SK-N-SH (cell line): ENCODE results near the gene EXOC4. TPM values are rescaled to one million over a fixed set of nuclear protein-coding genes. Genes with fewer than 3 reads are reported as not detected.
"Not testable (repeated sequence)": the region's sequence is repeated elsewhere in the genome, so short reads cannot be mapped to it uniquely, and the experiment has no call there.

ENCODE experiments used
- CTCF ChIA-PET: fragments of 300-600, 350-600 bp; formaldehyde crosslinking; extraction: SDS; loops from one replicate; lab custom pipeline; 2021; lab: Yijun Ruan, JAX
- POLR2A ChIA-PET: fragments of 350-600 bp; sonication (Branson Sonifier 250); formaldehyde crosslinking; extraction: SDS; loops from one replicate; lab custom pipeline; 2020; ENCODE audit warnings: antibody characterized with exemption, inconsistent platforms; lab: Yijun Ruan, JAX
- DNase-seq: peaks from one replicate; pipeline ENCODE4 v3.0.0; 2012
- H2AFZ ChIP-seq: fragments of 200-600 bp; sonication (generic); 2 replicates; pipeline ENCODE4 v1.8.1; 2016; ENCODE audit warnings: antibody characterized with exemption, mild to moderate bottlenecking, low read depth
- H3F3A ChIP-seq: fragments of 200-600 bp; sonication (generic); replicated peaks from 2 replicates; pipeline ENCODE3; 2016; ENCODE audit warnings: antibody characterized with exemption, mild to moderate bottlenecking; ENCODE audit not compliant: insufficient read depth
- H3K27ac ChIP-seq, 2 experiments: fragments of 200-500 bp in 1 of 2; fragments of 200-600 bp in 1 of 2; sonication (Bioruptor generic) in 1 of 2; sonication (generic), shearing (Covaris generic) in 1 of 2; 2 replicates each; pipeline versions ENCODE4 v1.5.1 to v1.6.1; 2014 to 2016; ENCODE audit warnings: low read depth in 2 of 2, inconsistent platforms in 1 of 2, low read length in 1 of 2, mild to moderate bottlenecking in 1 of 2, mixed read lengths in 1 of 2
- H3K27me3 ChIP-seq: fragments of 200-600 bp; sonication (generic), shearing (Covaris generic); 2 replicates; pipeline ENCODE4 v1.6.1; 2016; ENCODE audit warnings: mixed run types; ENCODE audit not compliant: insufficient read depth
- H3K36me3 ChIP-seq, 2 experiments: fragments of 200-500 bp in 1 of 2; fragments of 200-600 bp in 1 of 2; sonication (Bioruptor generic) in 1 of 2; sonication (generic) in 1 of 2; replicated peaks in 1 of 2; 2 replicates each; pipeline versions ENCODE3 to v1.5.1; 2014 to 2016; ENCODE audit warnings: low read length in 1 of 2, mild to moderate bottlenecking in 1 of 2; ENCODE audit not compliant: insufficient read depth in 2 of 2, control insufficient read depth in 1 of 2
- H3K4me1 ChIP-seq, 2 experiments: fragments of 200-500 bp in 1 of 2; fragments of 200-600 bp in 1 of 2; sonication (Bioruptor generic) in 1 of 2; sonication (generic), shearing (Covaris generic) in 1 of 2; 2 replicates each; pipeline versions ENCODE4 v1.5.1 to v1.6.1; 2014 to 2016; ENCODE audit warnings: low read depth in 1 of 2, low read length in 1 of 2, mixed run types in 1 of 2; ENCODE audit not compliant: insufficient read depth in 2 of 2, control insufficient read depth in 1 of 2
- H3K4me2 ChIP-seq: fragments of 200-600 bp; sonication (generic), shearing (Covaris generic); 2 replicates; pipeline ENCODE4 v1.6.1; 2017; ENCODE audit warnings: mixed run types
- H3K4me3 ChIP-seq, 2 experiments: fragments of 200-500 bp in 1 of 2; fragments of 200-600 bp in 1 of 2; sonication (Bioruptor generic) in 1 of 2; sonication (generic), shearing (Covaris generic) in 1 of 2; 2 replicates each; pipeline versions ENCODE4 v1.5.1 to v1.8.1; 2014 to 2016; ENCODE audit warnings: low read depth in 2 of 2, inconsistent platforms in 1 of 2, low read length in 1 of 2, mild to moderate bottlenecking in 1 of 2, mixed read lengths in 1 of 2, moderate library complexity in 1 of 2
- H3K79me2 ChIP-seq: fragments of 200-600 bp; sonication (generic); 2 replicates; pipeline ENCODE4 v1.8.1; 2017; ENCODE audit warnings: mild to moderate bottlenecking; ENCODE audit not compliant: insufficient read depth
- H3K9ac ChIP-seq: fragments of 200-600 bp; sonication (generic); 2 replicates; pipeline ENCODE4 v1.6.1; 2017; ENCODE audit warnings: mixed run types
- H3K9me2 ChIP-seq: fragments of 200-600 bp; sonication (generic); 2 replicates; pipeline ENCODE4 v1.6.1; 2017; ENCODE audit warnings: mixed run types
- H3K9me3 ChIP-seq: fragments of 200-600 bp; sonication (generic); 2 replicates; pipeline ENCODE4 v1.6.1; 2017; ENCODE audit warnings: mixed run types, mild to moderate bottlenecking, moderate library complexity
- H4K20me1 ChIP-seq: fragments of 200-600 bp; sonication (generic); 2 replicates; pipeline ENCODE4 v1.6.1; 2017; ENCODE audit warnings: mild to moderate bottlenecking, mixed run types; ENCODE audit not compliant: insufficient read depth
- CHD2 ChIP-seq: fragments of 150-350 bp; IDR thresholded peaks from 2 replicates; pipeline ENCODE4 v1.6.1; 2018; ENCODE audit warnings: low read length; ENCODE audit not compliant: partially characterized antibody
- EP300 ChIP-seq, 2 experiments: IDR thresholded peaks; 2 replicates each; pipeline versions ENCODE4 v1.4.0 to v1.6.1; 2012; ENCODE audit warnings: borderline replicate concordance in 1 of 2, low read depth in 1 of 2, low read length in 1 of 2
- GABPA ChIP-seq: IDR thresholded peaks from 2 replicates; pipeline ENCODE4 v1.4.0; 2012; ENCODE audit warnings: low read depth, mild to moderate bottlenecking
- GATA2 ChIP-seq: sonication (generic); formaldehyde crosslinking; IDR thresholded peaks from 2 replicates; pipeline ENCODE4 v1.5.0; 2020; ENCODE audit warnings: mild to moderate bottlenecking, missing genetic modification reagents
- MXI1 ChIP-seq: IDR thresholded peaks from 2 replicates; pipeline ENCODE4 v1.6.1; 2012; ENCODE audit warnings: mild to moderate bottlenecking, low read depth, low read length, improper control_type of control experiment
- NFIC ChIP-seq: IDR thresholded peaks from 2 replicates; pipeline ENCODE4 v1.4.0; 2012; ENCODE audit warnings: borderline replicate concordance
- NRF1 ChIP-seq: IDR thresholded peaks from 2 replicates; pipeline ENCODE4 v1.6.1; 2012; ENCODE audit warnings: low read depth, mild to moderate bottlenecking, low read length
- PBX3 ChIP-seq: IDR thresholded peaks from 2 replicates; pipeline ENCODE4; 2012
- POLR2AphosphoS5 ChIP-seq: IDR thresholded peaks from 2 replicates; pipeline ENCODE4 v1.6.1; 2012; ENCODE audit warnings: low read depth, low read length
- RFX5 ChIP-seq: IDR thresholded peaks from 2 replicates; pipeline ENCODE4 v1.6.1; 2012; ENCODE audit warnings: mild to moderate bottlenecking, improper control_type of control experiment, low read length
- RXRA ChIP-seq: IDR thresholded peaks from 2 replicates; pipeline ENCODE4 v1.4.0; 2012; ENCODE audit warnings: low read depth, mild to moderate bottlenecking, borderline replicate concordance
- SIN3A ChIP-seq: IDR thresholded peaks from 2 replicates; pipeline ENCODE4 v1.6.1; 2012; ENCODE audit warnings: low read depth, mild to moderate bottlenecking, low read length, moderate library complexity, borderline replicate concordance
- TCF12 ChIP-seq: IDR thresholded peaks from 2 replicates; pipeline ENCODE4 v1.4.0; 2012
- TEAD4 ChIP-seq: IDR thresholded peaks from 2 replicates; pipeline ENCODE4 v1.4.0; 2012; ENCODE audit warnings: mild to moderate bottlenecking, borderline replicate concordance; ENCODE audit not compliant: insufficient read depth
- USF2 ChIP-seq: fragments of 150-350 bp; IDR thresholded peaks from 2 replicates; pipeline ENCODE4 v1.6.1; 2017; ENCODE audit warnings: antibody characterized with exemption, low read length, low read depth, borderline replicate concordance
- WGBS: methylation state at CpG from one replicate; pipeline ENCODE4 v1.1.6; 2017; ENCODE audit warnings: low lambda C conversion rate; 5-methylcytosine and 5-hydroxymethylcytosine counted together
- polyA plus RNA-seq, 3 experiments: library from polyadenylated mRNA; depleted of rRNA; stranded (reverse); fragments of >200 nt; gene quantifications; 2 replicates each; pipeline ENCODE4 v1.2.3, GENCODE V29; 2012
- TF ChIP-seq, protein P1 (sequence below): IDR thresholded peaks from 2 replicates; pipeline ENCODE4 v1.4.0; 2012; ENCODE audit warnings: low read depth, borderline replicate concordance

Gene EXOC4
- polyA plus RNA-seq, 1 of the 3 experiments (the other 2 are of a cell fraction), result 37.3 TPM

DNA sequence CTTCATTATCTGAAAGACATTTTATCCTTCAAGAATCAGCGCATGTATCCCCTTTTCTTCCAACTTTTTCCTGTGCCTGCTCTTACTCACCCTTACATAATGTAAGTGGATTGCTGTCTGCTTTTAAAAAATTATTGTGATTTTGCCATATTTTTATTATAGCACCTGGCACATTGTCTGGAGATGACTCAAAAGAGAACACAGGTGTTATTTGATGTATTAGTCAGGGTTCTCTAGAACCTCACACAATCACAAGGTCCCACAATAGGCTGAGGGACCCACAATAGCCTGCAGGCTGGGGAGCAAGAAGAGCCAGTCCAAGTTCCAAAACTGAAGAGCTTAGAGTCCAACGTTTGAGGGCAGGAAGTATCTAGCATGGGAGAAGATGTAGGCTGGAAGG is 390.0 kb downstream of the EXOC4 start:
- H2AFZ ChIP-seq, result no peak overlapping the region
- H3K27me3 ChIP-seq, result no peaks in the 10 kb centered on the region
- no peaks in the 10 kb centered on the region for H3K9me2 ChIP-seq
- H3F3A ChIP-seq, result no peaks in the 10 kb centered on the region
- no peaks in the 10 kb centered on the region for H3K79me2 ChIP-seq
- no peak overlapping the region for H3K9ac ChIP-seq
- H3K27ac ChIP-seq, result no peak overlapping the region
- 90% methylated on average over 2 of the region's 2 CpGs for WGBS
- H3K4me1 ChIP-seq, result peaks cover 6 to 36% of the 10 kb centered on the region in 2 experiments; a peak in 3 of 4 replicates
- H4K20me1 ChIP-seq, result no peaks in the 10 kb centered on the region
- no peak overlapping the region for H3K4me3 ChIP-seq
- H3K9me3 ChIP-seq, result no peaks in the 10 kb centered on the region
- H3K4me2 ChIP-seq, result no peak overlapping the region
- POLR2A ChIA-PET, result no interaction called here
- TF ChIP-seq USF2, result no peak
- no peak for TF ChIP-seq SIN3A
- no peak for TF ChIP-seq NFIC
- TF ChIP-seq EP300 (IDR thresholded peaks at IDR 0.05; ENCODE audit: borderline replicate concordance in 1 of 2, low read depth in 1 of 2, low read length in 1 of 2), result no peak
- no peak for TF ChIP-seq TCF12
- no peak for TF ChIP-seq RXRA
- TF ChIP-seq MXI1, result no peak
- no peak for TF ChIP-seq CHD2
- TF ChIP-seq PBX3, result no peak
- TF ChIP-seq POLR2AphosphoS5, result no peak
- TF ChIP-seq, all 33 proteins: peak for 0
- no peaks in the 10 kb centered on the region for H3K36me3 ChIP-seq
- CTCF ChIA-PET, result no interaction called here
- DNase-seq, result no peak

DNA sequence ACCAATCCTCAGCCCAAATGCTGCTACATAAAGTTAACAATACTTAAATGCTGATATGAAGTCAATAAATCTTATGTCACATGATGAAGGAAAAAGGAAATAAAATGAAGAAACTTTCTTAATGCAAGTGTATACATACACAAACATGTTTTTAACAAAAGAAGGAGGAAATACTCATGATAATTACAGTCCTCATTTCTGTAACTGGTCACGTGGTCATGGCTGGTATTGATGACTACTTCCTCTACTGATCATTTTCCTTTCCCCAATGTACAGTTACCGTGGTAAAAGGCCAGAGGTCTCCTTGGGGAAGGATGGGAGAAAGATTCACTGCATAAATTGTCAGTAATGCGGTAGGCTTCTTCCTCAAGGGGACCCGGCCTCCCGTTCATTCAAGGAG is 390.8 kb downstream of the EXOC4 start:
- CTCF ChIA-PET, result interaction anchor here (1.7 kb wide), 1 partner anchor 34 kb away, joined by 4 read pairs; no protein-coding TSS in a partner anchor
- POLR2A ChIA-PET, H3F3A ChIP-seq, H3K27me3 ChIP-seq, H2AFZ ChIP-seq, H3K9me2 ChIP-seq, H3K4me3 ChIP-seq, H3K79me2 ChIP-seq, H4K20me1 ChIP-seq, H3K27ac ChIP-seq, H3K9me3 ChIP-seq, H3K36me3 ChIP-seq, DNase-seq, H3K4me2 ChIP-seq, H3K9ac ChIP-seq: not testable (repeated sequence)
- 78% methylated on average over 5 of the region's 5 CpGs for WGBS
- H3K4me1 ChIP-seq, result peaks cover 6 to 32% of the 10 kb centered on the region in 2 experiments; a peak in 3 of 4 replicates

DNA sequence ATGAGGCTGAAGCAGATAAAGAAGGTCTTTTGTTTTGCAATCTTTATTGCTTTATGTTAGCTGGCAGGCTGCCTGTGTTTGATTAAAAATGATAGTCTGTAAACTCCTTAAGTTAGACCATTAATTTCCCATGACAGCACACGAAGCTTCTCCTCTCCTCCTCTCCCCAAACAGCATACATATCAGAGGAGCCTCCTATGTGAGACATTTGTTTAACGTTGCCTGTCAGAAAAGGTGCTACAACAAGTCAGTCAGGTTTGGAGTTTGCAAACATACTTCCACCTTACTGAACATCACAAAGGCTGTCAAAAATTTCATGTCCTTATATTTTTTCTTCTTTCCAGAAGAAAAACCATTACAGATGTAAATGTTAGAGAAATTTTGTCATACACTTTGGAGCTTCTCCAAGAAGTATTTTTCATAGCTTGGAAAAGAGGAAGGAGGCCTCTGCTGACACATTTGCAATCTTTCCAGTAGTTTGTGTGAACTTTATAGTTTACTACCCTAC is 393.1 kb downstream of the EXOC4 start:
- H3K9me2 ChIP-seq, result no peaks in the 10 kb centered on the region
- 22% methylated on average over 2 of the region's 2 CpGs for WGBS
- no peak for DNase-seq
- H3K79me2 ChIP-seq, result no peaks in the 10 kb centered on the region
- H3K4me2 ChIP-seq, result no peak overlapping the region
- H3K4me3 ChIP-seq, result no peak overlapping the region
- no peak overlapping the region for H2AFZ ChIP-seq
- POLR2A ChIA-PET, result no interaction called here
- H3K27ac ChIP-seq, result peak overlapping the region; percentile 10 to 98; a peak in 3 of 4 replicates
- CTCF ChIA-PET, result interaction anchor here (1.3 to 1.9 kb wide), 3 partner anchors 12 to 96 kb away, joined by 3 to 5 read pairs (median 5); no protein-coding TSS in a partner anchor
- no peak overlapping the region for H3K9ac ChIP-seq
- no peaks in the 10 kb centered on the region for H3K9me3 ChIP-seq
- H4K20me1 ChIP-seq, result no peaks in the 10 kb centered on the region
- no peaks in the 10 kb centered on the region for H3K36me3 ChIP-seq
- H3K4me1 ChIP-seq, result peaks cover 10 to 23% of the 10 kb centered on the region in 2 experiments; a peak in 3 of 4 replicates
- no peaks in the 10 kb centered on the region for H3F3A ChIP-seq
- H3K27me3 ChIP-seq, result no peaks in the 10 kb centered on the region
- 0 out of 2 replicates have a peak, but pooled peaks have one; percentile 13 for TF ChIP-seq RFX5
- TF ChIP-seq GABPA, result no peak
- TF ChIP-seq TEAD4, result no peak
- TF ChIP-seq GATA2 (CRISPR knock-in tag), result no peak
- no peak for TF ChIP-seq NRF1
- TF ChIP-seq, protein P1, sequence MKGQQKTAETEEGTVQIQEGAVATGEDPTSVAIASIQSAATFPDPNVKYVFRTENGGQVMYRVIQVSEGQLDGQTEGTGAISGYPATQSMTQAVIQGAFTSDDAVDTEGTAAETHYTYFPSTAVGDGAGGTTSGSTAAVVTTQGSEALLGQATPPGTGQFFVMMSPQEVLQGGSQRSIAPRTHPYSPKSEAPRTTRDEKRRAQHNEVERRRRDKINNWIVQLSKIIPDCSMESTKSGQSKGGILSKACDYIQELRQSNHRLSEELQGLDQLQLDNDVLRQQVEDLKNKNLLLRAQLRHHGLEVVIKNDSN, result no peak
- no peak for TF ChIP-seq SIN3A
- 0 out of 2 replicates have a peak, but pooled peaks have one; percentile 13 for TF ChIP-seq NFIC
- no peak for TF ChIP-seq MXI1
- TF ChIP-seq PBX3, result peak; percentile 67
